Keratinocyte (primary cell): ENCODE measurements around the gene RBM47.

Source experiments
- EZH2 ChIP-seq: IDR thresholded peaks from one replicate; pipeline ENCODE4 v1.6.1; 2012; ENCODE audit warnings: inconsistent platforms, mild to moderate bottlenecking, low read length, moderate library complexity
- TF ChIP-seq, protein P1 (sequence below), 3 experiments: IDR thresholded peaks in 1 of 3; conservative IDR thresholded peaks in 1 of 3; optimal IDR thresholded peaks in 1 of 3; 2 replicates in 2 of 3; 3 replicates in 1 of 3; pipeline versions ENCODE3 to v1.5.1; 2011; ENCODE audit warnings: low read length in 3 of 3, mild to moderate bottlenecking in 3 of 3, moderate library complexity in 2 of 3, control low read depth in 1 of 3, inconsistent platforms in 1 of 3; ENCODE audit not compliant: insufficient read depth in 2 of 3; ENCODE audit errors: extremely low read depth in 1 of 3

DNA sequence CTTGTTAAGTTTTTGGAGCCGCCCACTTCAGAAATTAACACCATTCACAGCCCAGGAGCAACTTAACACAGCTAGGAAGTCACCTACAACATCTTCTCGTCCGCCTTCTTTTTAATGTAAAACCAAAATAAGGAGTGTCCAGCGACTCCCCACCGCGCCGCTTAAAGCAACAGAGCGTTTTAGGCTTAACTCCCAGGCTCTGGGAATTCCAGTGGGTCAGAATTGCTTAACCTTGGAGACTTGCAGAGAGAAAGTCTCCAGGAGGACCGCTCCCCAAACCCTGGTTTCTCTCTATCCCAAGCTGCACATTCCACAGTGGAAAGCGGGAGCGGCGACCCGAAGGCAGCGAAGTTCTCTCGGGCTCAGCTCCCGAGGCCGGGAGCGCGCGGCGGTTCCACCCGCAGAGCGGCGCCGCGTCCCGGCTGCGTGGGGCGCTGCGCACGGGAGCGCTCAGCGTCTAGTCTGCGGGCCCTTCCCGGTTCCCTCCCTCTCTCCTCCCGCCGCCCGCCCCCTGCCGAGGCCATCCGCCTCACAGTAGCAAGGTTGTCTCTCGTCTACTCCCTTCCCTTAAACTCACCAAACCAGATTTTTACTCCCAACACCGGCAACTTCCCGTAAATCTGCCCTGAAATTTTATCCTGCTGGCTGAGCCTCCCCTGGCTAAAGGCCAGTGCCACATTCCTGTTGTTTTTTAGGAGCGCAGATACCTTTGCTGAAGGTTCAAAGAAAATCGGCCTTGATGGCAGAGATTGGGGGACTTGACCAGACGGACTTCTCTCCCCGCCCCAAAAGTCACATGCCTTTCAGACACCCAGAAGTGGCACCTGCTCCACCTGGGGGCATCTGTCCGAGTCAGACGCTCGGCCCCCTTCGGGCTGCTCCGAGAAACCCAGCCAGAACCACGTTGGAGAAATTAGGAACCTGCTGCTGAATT, at the start of gene RBM47:
- TF ChIP-seq, protein P1, sequence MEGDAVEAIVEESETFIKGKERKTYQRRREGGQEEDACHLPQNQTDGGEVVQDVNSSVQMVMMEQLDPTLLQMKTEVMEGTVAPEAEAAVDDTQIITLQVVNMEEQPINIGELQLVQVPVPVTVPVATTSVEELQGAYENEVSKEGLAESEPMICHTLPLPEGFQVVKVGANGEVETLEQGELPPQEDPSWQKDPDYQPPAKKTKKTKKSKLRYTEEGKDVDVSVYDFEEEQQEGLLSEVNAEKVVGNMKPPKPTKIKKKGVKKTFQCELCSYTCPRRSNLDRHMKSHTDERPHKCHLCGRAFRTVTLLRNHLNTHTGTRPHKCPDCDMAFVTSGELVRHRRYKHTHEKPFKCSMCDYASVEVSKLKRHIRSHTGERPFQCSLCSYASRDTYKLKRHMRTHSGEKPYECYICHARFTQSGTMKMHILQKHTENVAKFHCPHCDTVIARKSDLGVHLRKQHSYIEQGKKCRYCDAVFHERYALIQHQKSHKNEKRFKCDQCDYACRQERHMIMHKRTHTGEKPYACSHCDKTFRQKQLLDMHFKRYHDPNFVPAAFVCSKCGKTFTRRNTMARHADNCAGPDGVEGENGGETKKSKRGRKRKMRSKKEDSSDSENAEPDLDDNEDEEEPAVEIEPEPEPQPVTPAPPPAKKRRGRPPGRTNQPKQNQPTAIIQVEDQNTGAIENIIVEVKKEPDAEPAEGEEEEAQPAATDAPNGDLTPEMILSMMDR (optimal IDR thresholded peaks at IDR 0.05 in 1 of 3, IDR thresholded peaks at IDR 0.05 in 1 of 3, conservative IDR thresholded peaks at IDR 0.05 in 1 of 3; ENCODE audit: extremely low read depth in 1 of 3, insufficient read depth in 2 of 3, low read length in 3 of 3): peak in 2 of 3 experiments; percentile 11 to 33
- no peak for TF ChIP-seq EZH2
